ENCODE data around the gene CACNG7.
A peak's percentile ranks its signal among the peaks of the same experiment; 100 is the strongest.

Gene CACNG7

GRCh38 chr19:53983457-53984289 is 74.6 kb downstream of the CACNG7 start:
- DNase-seq (ENCODE audit: low spot score) = no peak

DNA sequence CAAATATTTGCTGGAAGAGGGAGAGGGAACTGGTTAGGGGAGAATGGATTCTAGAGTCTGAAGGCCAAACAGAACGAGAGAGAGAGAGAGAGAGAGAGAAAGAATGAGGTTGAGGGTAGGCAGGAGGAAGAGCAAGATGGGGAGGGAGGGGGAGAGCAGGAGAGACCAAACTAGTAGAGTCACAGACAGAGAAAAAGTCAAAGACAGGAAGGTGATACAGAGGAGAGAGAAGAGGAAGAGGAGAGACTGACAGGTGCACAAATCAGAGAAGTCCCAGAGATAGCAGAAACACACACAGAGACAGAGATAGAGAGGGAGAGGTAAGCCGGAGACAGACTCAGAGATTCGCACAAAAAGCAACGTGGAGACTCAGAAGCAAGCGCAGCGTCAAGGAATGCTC is 76.8 kb downstream of the CACNG7 start:
- DNase-seq (ENCODE audit: low spot score) = no peak

- DNase-seq (ENCODE audit: low spot score) = no peak
These were observed 79.9 kb downstream of the CACNG7 start for GRCh38 chr19:53988981-53989380.

DNA sequence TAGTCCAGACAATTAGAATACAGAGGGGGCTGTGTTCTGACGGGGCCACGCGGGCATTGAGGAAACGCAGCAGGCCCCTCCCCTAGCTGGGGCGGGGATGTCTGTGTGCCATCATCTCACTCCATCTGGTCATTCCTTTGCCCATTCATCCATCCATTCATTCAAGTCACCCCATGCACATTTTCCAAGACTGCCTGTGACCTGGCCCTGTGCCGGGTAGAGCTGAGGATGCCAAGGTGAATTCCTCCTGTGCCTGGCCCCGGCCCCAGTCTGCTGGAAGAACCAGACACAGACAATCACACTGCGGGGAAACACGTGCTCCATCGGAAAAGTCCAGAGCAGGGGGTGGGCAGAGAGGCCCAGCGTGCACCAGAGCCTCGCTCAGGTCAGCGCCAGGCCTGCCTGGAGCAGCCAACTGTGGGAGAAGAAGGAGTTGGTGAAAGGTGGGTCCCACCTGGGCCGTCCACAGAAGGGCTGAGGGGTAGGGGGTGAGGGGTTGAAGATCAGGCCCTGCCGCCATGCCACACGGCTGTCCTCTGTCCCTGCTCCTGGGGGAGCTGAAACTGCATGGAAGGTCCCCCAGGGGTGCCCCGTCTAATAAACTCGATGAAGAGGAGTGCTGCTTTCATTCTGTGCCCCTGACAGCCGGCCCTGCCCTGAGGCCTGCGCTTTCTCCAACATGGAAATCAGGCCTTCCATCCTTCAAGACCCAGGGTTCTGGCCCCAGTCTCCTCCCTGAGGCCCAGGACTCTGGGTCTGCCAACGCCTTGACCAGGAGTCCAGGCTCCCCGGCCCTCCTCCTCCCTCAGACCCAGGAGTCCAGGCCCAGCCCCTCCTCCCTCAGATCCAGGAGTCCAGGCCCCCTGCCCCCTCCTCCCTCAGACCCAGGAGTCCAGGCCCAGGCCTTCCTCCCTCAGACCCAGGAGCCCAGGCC is 80.8 kb downstream of the CACNG7 start:
- no peak for DNase-seq (ENCODE audit: low spot score)

GRCh38 chr19:53991224-53992113 is 82.4 kb downstream of the CACNG7 start, which contains the start of gene CACNG6:
CACNG6 (plus strand) TSS chr19:53991637; CDS start chr19:53992878, 1,241 bp downstream.
- DNase-seq (ENCODE audit: low spot score) = peak; percentile 63

GRCh38 chr19:53992211-53992610 is 83.1 kb downstream of the CACNG7 start:
- DNase-seq (ENCODE audit: low spot score) = no peak

DNA sequence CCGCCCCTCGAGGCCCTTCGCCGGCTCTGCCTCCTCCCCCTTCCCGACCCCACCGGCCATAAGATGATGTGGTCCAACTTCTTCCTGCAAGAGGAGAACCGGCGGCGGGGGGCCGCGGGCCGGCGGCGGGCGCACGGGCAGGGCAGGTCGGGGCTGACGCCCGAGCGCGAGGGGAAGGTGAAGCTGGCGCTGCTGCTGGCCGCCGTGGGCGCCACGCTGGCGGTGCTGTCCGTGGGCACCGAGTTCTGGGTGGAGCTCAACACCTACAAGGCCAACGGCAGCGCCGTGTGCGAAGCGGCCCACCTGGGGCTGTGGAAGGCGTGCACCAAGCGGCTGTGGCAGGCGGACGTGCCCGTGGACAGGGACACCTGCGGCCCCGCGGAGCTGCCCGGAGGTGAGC is 83.7 kb downstream of the CACNG7 start:
- DNase-seq (ENCODE audit: low spot score) = no peak

DNA sequence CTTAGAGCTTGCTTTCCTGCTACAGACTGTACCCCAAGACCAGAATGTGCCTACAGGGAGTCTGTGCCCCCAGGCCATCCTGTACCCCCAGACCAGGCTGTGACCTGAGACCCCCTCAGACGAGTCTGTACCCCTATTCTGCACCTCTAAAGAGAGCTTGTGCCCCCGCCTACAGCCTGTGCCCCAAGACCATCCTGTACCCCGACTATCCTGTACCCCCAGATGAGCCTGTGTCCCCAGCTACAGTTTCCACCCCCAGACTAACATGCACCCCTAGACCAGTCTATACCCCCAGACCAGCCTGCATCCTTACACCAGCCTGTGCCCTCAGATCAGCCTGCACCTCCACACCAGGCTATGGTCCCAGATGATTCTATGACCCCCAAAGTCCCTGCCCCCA is 84.4 kb downstream of the CACNG7 start:
- DNase-seq (ENCODE audit: low spot score) = no peak
